Stimulated activated CD4-positive, alpha-beta T cell treated with anti-CD3 and anti-CD28 coated beads, Interleukin-12 subunit alpha, Interleukin-12 subunit beta, amount 100 ng/mL, for 4 hours (primary cell): ENCODE measurements around the gene CRTC1.
"Not testable (repeated sequence)": the region's sequence is repeated elsewhere in the genome, so short reads cannot be mapped to it uniquely, and the experiment has no call there.

Source experiments
- DNase-seq: peaks from one replicate; pipeline ENCODE4 v3.0.0-alpha.2; 2020

Gene CRTC1

GRCh38 chr19:18809149-18809868 lies 125.8 kb downstream of the CRTC1 start:
- no peak for DNase-seq

- DNase-seq: not testable (repeated sequence)
These were observed 128.2 kb downstream of the CRTC1 start for GRCh38 chr19:18811638-18812037.

GRCh38 chr19:18814063-18814462 lies 130.6 kb downstream of the CRTC1 start:
- DNase-seq: no peak

- no peak for DNase-seq
These were observed 132.2 kb downstream of the CRTC1 start for GRCh38 chr19:18815673-18816072.

GRCh38 chr19:18816645-18817044 lies 133.2 kb downstream of the CRTC1 start:
- DNase-seq: not testable (repeated sequence)

- DNase-seq: no peak
These were observed 134.1 kb downstream of the CRTC1 start for GRCh38 chr19:18817574-18817973.

- DNase-seq: no peak
These were observed 145.3 kb downstream of the CRTC1 start for GRCh38 chr19:18828786-18829185.

GRCh38 chr19:18830488-18830887 lies 147.0 kb downstream of the CRTC1 start:
- DNase-seq: no peak

GRCh38 chr19:18831524-18832305 lies 148.2 kb downstream of the CRTC1 start, which contains the start of gene UPF1:
TSS of gene UPF1 (plus strand) at chr19:18831959. CDS start at chr19:18832210, 251 bp downstream.
- peak; percentile 97 for DNase-seq
